Right lobe of liver (tissue), 6 donors: ENCODE measurements around the gene NSUN3. TPM values are rescaled to one million over a fixed set of nuclear protein-coding genes. Genes with fewer than 3 reads are reported as not detected.

Experiments used
- ATAC-seq, 4 donors: fragments of 200-7000 bp; cut with Tn5 transposase; one replicate each; pipeline ENCODE4 v1.9.1; 2020; ENCODE audit warnings: mild to moderate bottlenecking in 4 of 4, moderate library complexity in 4 of 4
- DNase-seq, 3 donors: peaks; one replicate each; pipeline ENCODE4 v3.0.0-alpha.2; 2020
- H3K27ac ChIP-seq, 3 donors: fragments of 200-600 bp; one replicate each; pipeline ENCODE4 v1.8.0; 2022
- H3K27me3 ChIP-seq, 2 donors: fragments of 200-600 bp; one replicate each; pipeline ENCODE4 v1.8.0; 2022
- H3K36me3 ChIP-seq, 4 donors: fragments of 200-600 bp; sonication (generic) in 1 of 4; one replicate each; pipeline versions ENCODE4 v1.5.1 to v1.8.0; 2017 to 2022; ENCODE audit warnings: control low read depth in 1 of 4
- H3K4me1 ChIP-seq, 4 donors: fragments of 200-600 bp; sonication (generic) in 1 of 4; one replicate each; pipeline versions ENCODE4 v1.5.1 to v1.8.0; 2017 to 2022; ENCODE audit warnings: control low read depth in 1 of 4
- H3K4me3 ChIP-seq, 3 donors: fragments of 200-600 bp; one replicate each; pipeline ENCODE4 v1.8.0; 2022
- H3K9me3 ChIP-seq, 4 donors: fragments of 200-600 bp; sonication (generic) in 1 of 4; one replicate each; pipeline versions ENCODE4 v1.5.1 to v1.8.0; 2017 to 2022; ENCODE audit warnings: control low read depth in 1 of 4
- CTCF ChIP-seq, 4 donors: fragments of 200-600 bp in 3 of 4; fragments of 450-650 bp in 1 of 4; IDR thresholded peaks; one replicate each; pipeline versions ENCODE4 v1.5.1 to v1.8.0; 2016 to 2022; ENCODE audit warnings: antibody characterized with exemption in 4 of 4, mild to moderate bottlenecking in 2 of 4
- POLR2A ChIP-seq: fragments of 450-650 bp; IDR thresholded peaks from one replicate; pipeline ENCODE4 v1.6.1; 2017; ENCODE audit warnings: antibody characterized with exemption, mild to moderate bottlenecking
- WGBS: methylation state at CpG from one replicate; pipeline ENCODE4 v1.1.6; 2018; ENCODE audit warnings: low coverage, low lambda C conversion rate; ENCODE audit not compliant: insufficient coverage; ENCODE audit errors: missing lambda C conversion rate; 5-methylcytosine and 5-hydroxymethylcytosine counted together
- intact Hi-C, 2 donors: fragments of 100-400 bp; cut with DNase I; formaldehyde crosslinking; loops; one replicate each; pipeline versions ENCODE4 v1.11.2 to v1.14.1; 2022
- total RNA-seq, 6 experiments: library from RNA; depleted of rRNA in 2 of 6; stranded (reverse); fragments of >200 nt in 2 of 6; fragmentation: NEBNext Ultra II Directional in 3 of 6; extraction: Animal tissue kit (Norgen Biotek cat#: 25700) in 3 of 6; gene quantifications; one replicate each; pipeline versions ENCODE4 v1.1.0 to v1.2.4, GENCODE V29; 2016 to 2023
- donor health status: DM: no; HTN: yes; CAD: no.
- donor health status: DM: no; HTN: no; CAD: no.
- donor health status: DM: no; HTN: no; CAD: no.
- donor health status: DM: no; HTN: yes; CAD: no.
- donor health status: DM: no; HTN: yes; CAD: no.

The NSUN3 gene
- total RNA-seq, 6 experiments from 2014 or later: 4.9 to 6.2 (median 5.6) TPM

- ATAC-seq: no peak
- Histone ChIP-seq H3K4me1 (no peaks in the 10 kb centered on the region), H3K27ac (no peak overlapping the region), H3K9me3 (no peaks in the 10 kb centered on the region), H3K36me3 (no peaks in the 10 kb centered on the region), H3K27me3 (no peaks in the 10 kb centered on the region), H3K4me3 (no peak overlapping the region)
- no peak for DNase-seq
- no peak for TF ChIP-seq CTCF (IDR thresholded peaks at IDR 0.05)
- no peak for TF ChIP-seq POLR2A
- intact Hi-C loops: no loop called here
- 46% methylated on average over 2 of the region's 2 CpGs for WGBS
These were observed 104.5 kb downstream of the NSUN3 start for GRCh38 chr3:94167346-94167745.

- no peak overlapping the region for H3K27ac ChIP-seq
- no peaks in the 10 kb centered on the region for H3K27me3 ChIP-seq
- WGBS: 56% methylated on average over 6 of the region's 6 CpGs
- H3K4me1 ChIP-seq: no peaks in the 10 kb centered on the region
- H3K9me3 ChIP-seq: no peaks in the 10 kb centered on the region
- no peak for ATAC-seq
- no peaks in the 10 kb centered on the region for H3K36me3 ChIP-seq
- TF ChIP-seq POLR2A: no peak
- no peak for TF ChIP-seq CTCF (IDR thresholded peaks at IDR 0.05)
- DNase-seq: no peak
- no peak overlapping the region for H3K4me3 ChIP-seq
- intact Hi-C loops: no loop called here
These were observed 104.9 kb downstream of the NSUN3 start for GRCh38 chr3:94167796-94168195.

- H3K4me3 ChIP-seq: no peak overlapping the region
- TF ChIP-seq POLR2A (no peak), CTCF (IDR thresholded peaks at IDR 0.05) (no peak)
- H3K27me3 ChIP-seq: no peaks in the 10 kb centered on the region
- no peaks in the 10 kb centered on the region for H3K36me3 ChIP-seq
- DNase-seq (no peak), ATAC-seq (no peak)
- intact Hi-C loops: no loop called here
- H3K4me1 ChIP-seq: no peaks in the 10 kb centered on the region
- no peak overlapping the region for H3K27ac ChIP-seq
- H3K9me3 ChIP-seq: no peaks in the 10 kb centered on the region
These were observed 109.1 kb downstream of the NSUN3 start for GRCh38 chr3:94171954-94172353.

- WGBS: 50% methylated on average over 3 of the region's 3 CpGs
- no peaks in the 10 kb centered on the region for H3K27me3 ChIP-seq
- H3K36me3 ChIP-seq: no peaks in the 10 kb centered on the region
- no peak for TF ChIP-seq CTCF (IDR thresholded peaks at IDR 0.05)
- no peak for TF ChIP-seq POLR2A
- no peaks in the 10 kb centered on the region for H3K4me1 ChIP-seq
- intact Hi-C loops: no loop called here
- ATAC-seq (no peak), DNase-seq (no peak)
- H3K4me3 ChIP-seq: no peak overlapping the region
- no peaks in the 10 kb centered on the region for H3K9me3 ChIP-seq
- H3K27ac ChIP-seq: no peak overlapping the region
These were observed 109.9 kb downstream of the NSUN3 start for GRCh38 chr3:94172695-94173310.
